Progenitor cell of endocrine pancreas (in vitro differentiated cells): ENCODE data around the gene UPF3A. TPM values are rescaled to one million over a fixed set of nuclear protein-coding genes. Genes with fewer than 3 reads are reported as not detected.

Experiments
- DNase-seq: peaks from one replicate; pipeline ENCODE4 v3.0.0; 2021; ENCODE audit warnings: low spot score; ENCODE audit not compliant: unreplicated experiment
- H3K27ac Mint-ChIP-seq: 2 replicates; pipeline ENCODE4 v1.8.0; 2021; ENCODE audit warnings: mild to moderate bottlenecking, moderate library complexity, mixed read lengths
- H3K27me3 Mint-ChIP-seq: 2 replicates; pipeline ENCODE4 v1.8.0; 2021; ENCODE audit warnings: mixed read lengths
- H3K36me3 Mint-ChIP-seq: 2 replicates; pipeline ENCODE4 v1.8.0; 2022; ENCODE audit warnings: mixed read lengths; ENCODE audit not compliant: insufficient read depth
- H3K4me1 Mint-ChIP-seq: 2 replicates; pipeline ENCODE4 v1.8.0; 2021; ENCODE audit warnings: low read depth, mixed read lengths
- H3K4me3 Mint-ChIP-seq: 2 replicates; pipeline ENCODE4 v1.8.0; 2021; ENCODE audit warnings: low read depth, mild to moderate bottlenecking, moderate library complexity, mixed read lengths
- H3K9me3 Mint-ChIP-seq: 2 replicates; pipeline ENCODE4 v1.8.0; 2021; ENCODE audit warnings: low read depth, mixed read lengths
- total RNA-seq: library from RNA; stranded (reverse); gene quantifications from 2 replicates; pipeline ENCODE4 v1.2.1, GENCODE V29; 2021
- TF ChIP-seq, protein P1 (sequence below): fragments of 200-600 bp; sonication (generic); IDR thresholded peaks from one replicate; pipeline ENCODE4 v1.5.0; 2021; ENCODE audit warnings: antibody characterized with exemption, mild to moderate bottlenecking; ENCODE audit not compliant: unreplicated experiment

UPF3A gene
- total RNA-seq, 1 donor from 2014 or later: 149 TPM

- Mint-ChIP-seq H3K9me3 (no peaks in the 10 kb centered on the region), H3K27ac (no peak overlapping the region), H3K4me3 (no peak overlapping the region), H3K36me3 (peaks cover 27% of the 10 kb centered on the region), H3K4me1 (peaks cover 9% of the 10 kb centered on the region), H3K27me3 (no peaks in the 10 kb centered on the region)
- TF ChIP-seq, protein P1, sequence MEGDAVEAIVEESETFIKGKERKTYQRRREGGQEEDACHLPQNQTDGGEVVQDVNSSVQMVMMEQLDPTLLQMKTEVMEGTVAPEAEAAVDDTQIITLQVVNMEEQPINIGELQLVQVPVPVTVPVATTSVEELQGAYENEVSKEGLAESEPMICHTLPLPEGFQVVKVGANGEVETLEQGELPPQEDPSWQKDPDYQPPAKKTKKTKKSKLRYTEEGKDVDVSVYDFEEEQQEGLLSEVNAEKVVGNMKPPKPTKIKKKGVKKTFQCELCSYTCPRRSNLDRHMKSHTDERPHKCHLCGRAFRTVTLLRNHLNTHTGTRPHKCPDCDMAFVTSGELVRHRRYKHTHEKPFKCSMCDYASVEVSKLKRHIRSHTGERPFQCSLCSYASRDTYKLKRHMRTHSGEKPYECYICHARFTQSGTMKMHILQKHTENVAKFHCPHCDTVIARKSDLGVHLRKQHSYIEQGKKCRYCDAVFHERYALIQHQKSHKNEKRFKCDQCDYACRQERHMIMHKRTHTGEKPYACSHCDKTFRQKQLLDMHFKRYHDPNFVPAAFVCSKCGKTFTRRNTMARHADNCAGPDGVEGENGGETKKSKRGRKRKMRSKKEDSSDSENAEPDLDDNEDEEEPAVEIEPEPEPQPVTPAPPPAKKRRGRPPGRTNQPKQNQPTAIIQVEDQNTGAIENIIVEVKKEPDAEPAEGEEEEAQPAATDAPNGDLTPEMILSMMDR: no peak
- no peak for DNase-seq
Observed at GRCh38 chr13:114303700-114304327, 22.4 kb downstream of the UPF3A start.

DNA sequence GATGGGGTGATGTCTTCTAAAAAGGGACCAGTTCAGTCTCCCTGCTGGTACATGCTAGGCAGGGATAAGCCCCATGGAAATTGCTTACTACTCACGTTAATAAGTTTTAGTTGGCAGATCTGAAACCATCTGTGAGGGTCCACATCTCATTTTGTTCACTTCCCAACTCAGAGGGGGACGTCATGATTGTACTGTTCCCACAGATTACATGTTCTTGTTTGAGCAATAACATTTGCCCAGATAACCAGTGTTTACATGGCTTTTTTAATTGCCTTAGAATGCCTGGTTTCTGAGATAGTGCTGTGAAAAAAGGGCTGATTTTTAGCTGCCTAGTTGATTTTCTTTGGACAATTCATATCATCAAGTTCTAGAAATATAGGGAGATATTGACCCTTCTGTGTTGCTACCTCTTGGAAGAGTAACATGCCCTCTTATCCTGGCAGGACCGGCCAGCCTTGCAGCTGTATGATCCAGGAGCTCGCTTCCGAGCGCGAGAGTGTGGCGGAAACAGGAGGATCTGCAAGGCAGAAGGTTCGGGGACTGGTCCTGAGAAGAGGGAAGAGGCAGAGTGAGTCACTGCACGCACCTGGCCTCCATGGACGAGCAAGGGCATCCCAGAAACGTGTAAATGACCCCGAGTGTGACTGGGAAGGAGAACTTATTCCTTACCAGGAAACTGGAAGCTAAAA, 23.1 kb downstream of the UPF3A start:
- Mint-ChIP-seq H3K36me3 (peaks cover 24% of the 10 kb centered on the region), H3K27me3 (no peaks in the 10 kb centered on the region), H3K4me3 (no peak overlapping the region), H3K27ac (no peak overlapping the region), H3K4me1 (peaks cover 9% of the 10 kb centered on the region), H3K9me3 (no peaks in the 10 kb centered on the region)
- TF ChIP-seq, protein P1: no peak
- no peak for DNase-seq

DNA sequence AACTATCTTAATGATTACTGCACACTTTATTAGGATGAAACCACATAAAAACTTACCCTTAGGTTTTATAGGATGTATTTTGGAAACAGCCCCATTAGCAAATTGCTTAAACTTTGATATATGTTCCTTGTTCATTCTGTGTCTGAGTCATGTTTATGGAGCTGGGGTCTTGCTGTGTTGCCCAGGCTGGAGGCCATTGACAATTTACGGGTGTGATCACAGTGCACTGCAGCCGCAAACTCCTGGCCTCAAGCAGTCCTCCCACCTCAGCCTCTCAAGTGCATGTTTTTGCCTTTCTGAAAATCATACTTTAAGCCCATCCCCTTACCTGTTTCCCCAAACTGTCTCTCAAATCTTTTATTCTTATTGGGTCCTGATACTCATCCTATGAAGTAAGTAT, 27.7 kb downstream of the UPF3A start:
- TF ChIP-seq, protein P1: no peak
- H3K4me1 Mint-ChIP-seq: peaks cover 6% of the 10 kb centered on the region
- H3K9me3 Mint-ChIP-seq: no peaks in the 10 kb centered on the region
- H3K4me3 Mint-ChIP-seq: no peak overlapping the region
- no peak for DNase-seq
- no peaks in the 10 kb centered on the region for H3K27me3 Mint-ChIP-seq
- peaks cover 12% of the 10 kb centered on the region for H3K36me3 Mint-ChIP-seq
- H3K27ac Mint-ChIP-seq: no peak overlapping the region

GRCh38 chr13:114309806-114310410, 28.5 kb downstream of the UPF3A start:
- H3K36me3 Mint-ChIP-seq: peaks cover 6% of the 10 kb centered on the region
- TF ChIP-seq, protein P1: no peak
- DNase-seq: no peak

DNA sequence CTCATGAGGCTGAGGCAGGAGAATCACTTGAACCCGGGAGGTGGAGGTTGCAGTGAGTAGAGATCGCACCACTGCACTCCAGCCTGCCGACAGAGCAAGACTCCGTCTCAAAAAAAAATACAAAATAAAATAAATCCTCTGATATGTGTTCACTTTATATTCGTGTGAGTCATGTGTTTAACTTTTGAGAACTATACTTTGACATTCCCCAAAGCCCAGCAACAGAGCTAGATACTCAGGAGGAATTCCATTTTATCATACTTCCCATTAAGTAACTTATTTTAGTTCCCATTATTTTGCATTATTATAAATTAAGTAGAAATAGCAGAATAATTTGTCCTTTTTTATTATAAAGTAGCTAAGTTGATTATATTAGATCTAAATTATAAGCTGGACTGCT, 29.6 kb downstream of the UPF3A start:
- no peak overlapping the region for H3K27ac Mint-ChIP-seq
- no peak for DNase-seq
- H3K9me3 Mint-ChIP-seq: no peaks in the 10 kb centered on the region
- H3K27me3 Mint-ChIP-seq: no peaks in the 10 kb centered on the region
- H3K4me3 Mint-ChIP-seq: no peak overlapping the region
- peaks cover 9% of the 10 kb centered on the region for H3K4me1 Mint-ChIP-seq
- TF ChIP-seq, protein P1: no peak
- peaks cover 6% of the 10 kb centered on the region for H3K36me3 Mint-ChIP-seq

More at GRCh38 chr13:114309806-114310410, 28.5 kb downstream of the UPF3A start:
- no peak overlapping the region for H3K4me3 Mint-ChIP-seq
- no peaks in the 10 kb centered on the region for H3K27me3 Mint-ChIP-seq
- peaks cover 2% of the 10 kb centered on the region for H3K4me1 Mint-ChIP-seq
- H3K27ac Mint-ChIP-seq: no peak overlapping the region
- H3K9me3 Mint-ChIP-seq: no peaks in the 10 kb centered on the region
